CD4-positive, alpha-beta T cell treated with Interleukin-4 for 1 hour (primary cell): Measurements from ENCODE around the gene RPS23.

Experiments
- DNase-seq, 2 donors: peaks; one replicate each; pipeline ENCODE4 v3.0.0-alpha.2; 2020 to 2022

RPS23 gene

DNA sequence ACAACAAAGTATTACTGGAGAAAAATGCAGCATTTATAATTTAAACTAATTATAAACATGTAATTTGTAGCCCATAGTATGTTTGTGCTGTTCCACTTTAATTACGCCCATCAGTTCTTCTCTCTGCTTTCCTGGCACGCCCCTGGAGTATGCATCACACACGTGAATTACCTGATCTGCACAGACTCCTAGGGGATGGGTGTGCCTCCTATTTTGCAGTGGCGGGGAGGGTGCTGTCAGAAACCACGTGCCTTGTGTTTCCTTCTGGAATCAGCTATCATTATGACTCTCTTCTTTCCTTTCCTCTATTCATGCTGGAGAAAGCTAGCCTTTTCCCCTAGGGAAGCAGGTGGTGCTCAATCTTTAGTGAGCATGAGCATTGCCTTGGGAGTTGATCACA, 43.3 kb downstream of the RPS23 start:
- DNase-seq, result no peak

DNA sequence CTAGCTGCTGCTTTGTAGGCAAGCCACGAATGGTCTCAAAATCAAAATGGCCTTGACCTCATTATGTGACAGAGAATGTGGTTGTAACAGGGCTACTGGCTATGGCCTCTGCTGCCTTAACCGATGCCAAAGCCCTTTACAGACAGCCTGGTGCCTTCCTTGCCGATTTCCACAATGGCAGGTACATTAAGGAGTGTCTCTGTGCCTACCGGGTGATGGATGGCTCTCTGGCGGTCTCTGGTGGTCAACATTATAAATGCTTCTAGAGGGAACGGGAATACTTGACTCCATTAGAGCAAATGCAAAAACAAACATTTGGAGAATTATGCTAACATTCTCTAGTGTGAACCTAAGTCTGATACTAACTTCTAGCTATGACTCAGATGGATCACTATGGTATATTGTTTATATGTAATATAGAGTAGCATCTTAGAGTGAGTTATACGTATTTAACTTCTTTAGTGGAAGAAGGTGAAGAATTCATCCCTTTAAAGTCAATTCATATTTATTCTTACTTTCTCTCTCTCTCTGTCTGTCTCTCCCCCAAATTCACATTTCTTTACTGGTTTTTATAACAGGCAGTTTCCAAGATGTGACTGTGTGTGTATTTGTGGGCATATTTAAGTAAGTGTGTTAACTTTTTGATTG, 52.5 kb downstream of the RPS23 start:
- DNase-seq, result peak; percentile 55 to 74
